HG03460 (cell line): ENCODE results near the gene HOXC13.

Experiments
- ATAC-seq: cut with Tn5 transposase; IDR thresholded peaks from one replicate; pipeline ENCODE4 v1.9.1; 2021; ENCODE audit not compliant: unreplicated experiment

The HOXC13 gene

DNA sequence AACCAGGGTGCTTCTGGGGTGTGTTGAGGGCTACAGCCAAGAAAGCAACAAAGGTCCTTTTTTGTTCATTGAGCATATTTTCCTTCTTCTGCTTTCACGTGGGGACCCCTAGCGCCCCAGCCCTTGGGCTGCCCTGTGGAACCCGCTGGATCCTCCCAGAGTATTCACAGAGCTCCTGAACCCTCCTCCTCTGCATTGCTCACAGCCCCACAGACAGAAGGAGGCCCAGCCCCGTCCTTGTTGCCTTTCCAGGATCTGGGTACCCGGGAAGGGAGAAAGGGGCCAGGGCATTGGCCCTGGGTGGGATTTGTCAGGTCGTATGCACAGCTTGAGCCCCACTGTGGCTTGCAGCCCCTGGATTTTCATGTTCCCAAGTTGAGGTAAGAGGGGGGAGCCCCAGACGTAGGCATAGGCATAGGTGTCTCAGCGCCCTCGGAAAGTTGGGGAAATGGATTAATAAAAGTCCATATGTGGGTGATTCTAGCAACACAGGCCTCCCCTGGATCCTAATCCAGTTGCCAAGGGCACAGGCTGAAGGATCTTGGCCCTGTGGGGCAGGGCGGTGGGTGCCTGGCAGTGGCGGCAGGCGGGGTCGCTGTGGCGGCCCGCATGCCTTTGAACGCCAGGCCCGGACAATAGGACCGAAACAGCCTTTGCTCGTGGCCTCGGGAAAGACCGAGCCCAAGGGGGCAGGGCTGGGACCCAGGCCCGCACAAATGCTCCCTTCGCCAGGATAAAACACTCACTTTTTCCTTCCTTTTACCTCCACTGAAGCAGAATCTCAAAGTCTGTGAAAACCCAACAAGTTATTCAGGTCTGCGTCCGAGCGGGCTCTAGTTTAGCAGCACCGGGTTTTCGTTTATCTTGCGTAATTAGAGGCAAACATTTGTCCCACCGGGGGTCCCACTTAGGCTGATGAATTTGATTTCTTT lies 43.3 kb downstream of the HOXC13 start:
- no peak for ATAC-seq

DNA sequence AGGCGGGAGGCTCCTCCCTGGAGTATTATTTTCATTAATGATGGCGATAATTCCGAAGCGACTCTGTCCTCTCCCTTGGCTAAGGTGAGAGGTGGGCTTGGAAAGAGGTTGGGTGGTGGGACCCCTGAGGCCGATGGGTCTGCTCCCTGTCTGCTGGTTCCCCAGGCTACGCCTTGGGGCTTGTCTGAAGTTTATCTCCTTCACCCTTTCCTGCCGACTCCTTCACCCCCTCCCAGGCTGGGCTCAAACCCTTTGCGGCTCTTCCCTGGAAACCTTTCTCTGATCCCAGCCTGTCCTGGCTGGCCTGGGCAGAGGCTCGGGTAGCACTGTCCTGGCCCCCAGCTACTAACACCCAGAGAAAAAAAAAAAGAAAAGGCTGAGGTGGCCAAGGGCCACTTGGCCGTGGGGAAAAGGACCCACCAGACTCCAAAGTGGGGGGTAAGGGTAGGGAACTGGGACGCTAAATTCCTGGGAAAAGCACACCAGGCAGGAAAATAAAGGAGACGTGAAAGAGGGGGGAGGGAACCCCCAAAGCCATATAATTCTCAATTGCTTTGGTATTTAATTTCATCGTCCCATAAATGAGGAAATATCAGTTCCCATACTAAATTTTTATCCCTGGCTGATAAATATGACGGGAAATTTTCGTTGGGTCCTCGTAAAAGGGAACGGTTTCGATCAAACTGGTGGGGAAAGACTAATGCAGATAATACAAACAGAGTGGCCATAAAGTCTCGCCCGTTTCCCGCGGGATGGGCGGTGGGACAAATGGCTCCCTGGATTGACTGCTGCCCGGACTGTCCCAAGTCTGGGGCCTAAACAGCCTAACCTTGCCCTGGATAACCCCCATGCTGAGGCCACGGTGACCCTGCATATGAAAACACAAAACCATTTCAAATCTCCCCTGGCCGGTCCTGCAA lies 44.3 kb downstream of the HOXC13 start:
- no peak for ATAC-seq

DNA sequence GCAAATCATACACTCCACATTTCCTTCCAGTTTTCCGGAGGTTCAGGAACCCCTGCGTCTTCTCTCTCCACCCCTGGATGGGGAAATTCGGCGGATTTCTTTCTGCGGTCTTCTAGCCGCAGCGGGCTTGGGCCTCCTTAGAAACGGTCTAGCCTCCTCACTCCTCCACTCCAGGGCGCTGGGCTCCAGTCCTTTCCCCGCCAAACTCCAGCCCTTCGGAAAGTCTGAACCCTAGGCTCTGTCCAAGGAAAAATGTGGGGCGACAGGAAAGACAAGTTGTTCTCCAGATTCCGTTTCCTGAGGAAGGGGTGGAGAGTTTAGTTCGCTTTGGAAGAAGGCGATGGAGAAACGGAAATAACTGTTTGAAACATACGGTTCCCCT lies 44.9 kb downstream of the HOXC13 start:
- ATAC-seq, result no peak

DNA sequence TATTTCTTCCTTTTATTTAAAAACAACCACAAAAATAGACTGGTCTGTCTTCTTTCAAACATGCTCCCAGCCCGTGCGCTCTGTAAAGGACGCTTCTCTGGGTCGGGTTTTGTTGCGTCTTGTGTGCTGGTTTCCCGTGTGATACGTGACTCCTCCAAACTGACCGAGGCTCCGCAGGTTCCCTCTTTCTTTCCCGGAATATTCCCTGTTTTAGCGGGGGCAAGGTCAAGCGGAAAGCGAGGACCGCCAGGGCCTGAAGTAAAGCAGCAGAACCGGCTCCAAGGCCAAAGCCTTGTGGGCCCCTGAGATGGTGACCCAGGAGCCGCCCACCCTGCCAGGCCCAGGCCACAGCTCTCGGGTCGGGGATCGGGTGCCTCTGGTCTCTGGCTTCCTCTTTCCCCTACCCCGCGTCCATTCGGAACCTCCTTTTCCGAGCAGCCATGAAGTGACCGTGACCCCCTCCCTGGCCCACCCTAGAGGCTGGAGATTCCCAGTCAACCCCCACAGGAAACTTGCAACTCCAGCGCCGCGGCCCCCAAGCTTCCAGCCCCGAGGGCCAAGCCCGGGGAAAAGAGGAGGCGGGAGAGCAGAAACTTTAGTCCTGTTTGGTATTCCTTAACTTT lies 45.4 kb downstream of the HOXC13 start:
- ATAC-seq, result no peak

DNA sequence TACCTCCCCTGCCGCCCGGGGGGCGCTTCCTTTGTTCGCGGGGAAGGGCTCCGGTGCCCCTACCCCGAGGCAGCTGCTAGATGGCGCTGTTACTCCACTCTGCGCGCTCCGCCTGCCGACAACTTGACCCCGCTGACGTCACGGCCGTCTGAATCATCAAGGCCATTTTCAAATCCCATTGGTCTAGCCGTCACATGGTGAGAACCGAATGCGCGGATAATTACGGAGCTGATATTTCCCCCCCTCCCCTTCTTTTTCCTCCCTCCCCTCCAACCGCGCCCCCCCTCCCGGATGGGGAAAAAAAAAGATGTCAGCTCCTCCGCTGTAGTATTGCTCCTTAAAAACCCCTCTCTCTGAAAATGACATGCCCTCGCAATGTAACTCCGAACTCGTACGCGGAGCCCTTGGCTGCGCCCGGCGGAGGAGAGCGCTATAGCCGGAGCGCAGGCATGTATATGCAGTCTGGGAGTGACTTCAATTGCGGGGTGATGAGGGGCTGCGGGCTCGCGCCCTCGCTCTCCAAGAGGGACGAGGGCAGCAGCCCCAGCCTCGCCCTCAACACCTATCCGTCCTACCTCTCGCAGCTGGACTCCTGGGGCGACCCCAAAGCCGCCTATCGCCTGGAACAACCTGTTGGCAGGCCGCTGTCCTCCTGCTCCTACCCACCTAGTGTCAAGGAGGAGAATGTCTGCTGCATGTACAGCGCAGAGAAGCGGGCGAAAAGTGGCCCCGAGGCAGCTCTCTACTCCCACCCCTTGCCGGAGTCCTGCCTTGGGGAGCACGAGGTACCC lies 46.5 kb downstream of the HOXC13 start, which contains the start of gene HOXC10:
Gene HOXC10, plus strand, starts transcription at position 246 of the 791 bp plus-strand sequence. Its CDS starts 114 bp downstream, at position 360.
- no peak for ATAC-seq

DNA sequence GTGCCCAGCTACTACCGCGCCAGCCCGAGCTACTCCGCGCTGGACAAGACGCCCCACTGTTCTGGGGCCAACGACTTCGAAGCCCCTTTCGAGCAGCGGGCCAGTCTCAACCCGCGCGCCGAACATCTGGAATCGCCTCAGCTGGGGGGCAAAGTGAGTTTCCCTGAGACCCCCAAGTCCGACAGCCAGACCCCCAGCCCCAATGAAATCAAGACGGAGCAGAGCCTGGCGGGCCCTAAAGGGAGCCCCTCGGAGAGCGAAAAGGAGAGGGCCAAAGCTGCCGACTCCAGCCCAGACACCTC lies 47.0 kb downstream of the HOXC13 start:
- ATAC-seq, result no peak

DNA sequence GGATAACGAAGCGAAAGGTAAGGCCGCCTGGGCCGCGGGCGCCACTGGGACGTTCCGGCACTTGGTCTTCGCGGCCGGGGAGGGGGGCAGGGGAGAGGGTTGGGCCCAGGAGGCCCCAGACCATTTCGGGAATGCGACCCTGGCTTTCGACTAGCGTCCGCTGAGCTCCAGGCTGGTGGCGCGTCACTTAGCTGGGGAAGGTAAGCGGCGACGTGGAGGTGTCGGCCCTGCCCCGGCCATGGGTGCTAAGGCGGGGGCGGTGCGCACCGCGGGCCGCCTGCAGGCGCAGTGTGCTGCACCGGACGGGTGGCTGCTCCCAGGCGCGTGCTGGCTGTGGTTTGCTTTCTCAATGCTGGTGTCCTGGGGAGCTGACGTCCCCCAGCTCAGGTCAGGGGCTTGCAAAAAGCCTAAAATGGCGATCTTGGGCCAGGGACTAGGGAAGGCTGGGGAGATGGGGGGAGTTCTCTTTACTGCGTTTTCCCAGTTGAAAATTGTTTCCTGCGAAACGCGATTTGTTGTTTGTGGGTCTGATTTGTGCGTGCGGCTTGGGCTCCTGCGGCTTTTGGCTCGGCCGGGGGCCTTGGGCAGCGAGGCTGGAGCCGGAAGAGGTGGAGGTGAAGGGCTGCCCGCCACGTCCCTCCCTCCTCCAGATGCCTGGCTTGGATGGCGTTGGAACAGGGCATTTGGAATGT lies 47.5 kb downstream of the HOXC13 start:
- no peak for ATAC-seq

DNA sequence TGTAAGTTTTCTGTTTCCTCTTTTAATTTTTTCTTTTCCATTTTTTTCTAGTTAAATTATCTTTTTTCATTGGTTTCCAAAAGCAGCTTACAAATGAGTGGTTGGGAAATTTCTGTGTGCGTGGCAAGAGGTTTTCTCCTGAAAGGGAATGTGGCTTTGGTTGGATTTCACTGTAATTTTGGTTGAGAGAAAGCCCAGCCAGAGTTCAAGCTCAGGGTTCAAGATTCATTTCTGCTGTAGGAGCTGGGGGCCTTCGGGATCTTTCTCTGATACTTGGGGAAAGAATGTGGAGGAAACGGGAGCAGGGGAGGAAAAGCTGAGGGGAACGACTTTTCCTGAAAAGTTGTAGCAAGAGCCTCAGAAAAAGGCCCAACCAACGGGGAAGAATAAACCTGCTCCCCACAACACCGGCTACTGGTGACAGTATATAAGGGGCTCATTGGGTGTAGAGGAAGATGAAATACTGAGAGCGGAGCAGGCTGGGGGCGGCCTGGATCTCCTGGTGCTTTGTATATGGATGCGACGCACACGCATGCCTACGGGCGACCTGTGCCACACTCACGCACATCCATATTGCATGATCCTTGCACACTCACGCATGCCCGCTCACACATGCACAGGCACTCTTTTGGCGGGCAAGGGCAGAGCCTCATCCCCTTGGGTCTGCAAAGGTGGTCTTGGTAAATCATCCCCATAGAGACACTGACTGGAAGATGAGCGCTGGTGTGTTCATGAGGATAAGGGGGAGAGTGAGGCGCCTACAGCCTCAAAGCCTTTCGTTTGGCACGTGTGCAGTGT lies 48.3 kb downstream of the HOXC13 start:
- no peak for ATAC-seq

DNA sequence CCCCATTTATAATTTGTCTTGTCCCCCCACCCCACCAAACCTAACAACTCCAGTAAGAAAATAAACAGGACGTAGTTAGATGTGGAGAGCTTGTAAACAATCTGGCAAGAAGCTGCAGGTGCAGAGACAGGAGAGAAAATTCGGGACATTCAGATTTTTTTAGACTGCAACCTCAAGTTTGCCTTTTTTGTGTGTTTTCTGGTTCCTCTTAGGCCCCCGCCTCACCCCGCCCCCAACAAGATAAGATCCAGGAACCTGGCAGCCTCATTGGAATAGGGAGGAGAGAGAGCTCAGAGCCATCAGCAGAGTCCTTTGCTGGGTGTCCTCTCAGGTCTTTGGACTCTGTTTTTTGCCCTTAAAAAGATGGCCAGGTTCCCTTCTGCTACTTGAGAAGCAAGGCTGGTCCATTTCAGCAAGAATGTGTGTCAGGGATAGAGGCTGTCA lies 49.2 kb downstream of the HOXC13 start:
- ATAC-seq, result no peak

DNA sequence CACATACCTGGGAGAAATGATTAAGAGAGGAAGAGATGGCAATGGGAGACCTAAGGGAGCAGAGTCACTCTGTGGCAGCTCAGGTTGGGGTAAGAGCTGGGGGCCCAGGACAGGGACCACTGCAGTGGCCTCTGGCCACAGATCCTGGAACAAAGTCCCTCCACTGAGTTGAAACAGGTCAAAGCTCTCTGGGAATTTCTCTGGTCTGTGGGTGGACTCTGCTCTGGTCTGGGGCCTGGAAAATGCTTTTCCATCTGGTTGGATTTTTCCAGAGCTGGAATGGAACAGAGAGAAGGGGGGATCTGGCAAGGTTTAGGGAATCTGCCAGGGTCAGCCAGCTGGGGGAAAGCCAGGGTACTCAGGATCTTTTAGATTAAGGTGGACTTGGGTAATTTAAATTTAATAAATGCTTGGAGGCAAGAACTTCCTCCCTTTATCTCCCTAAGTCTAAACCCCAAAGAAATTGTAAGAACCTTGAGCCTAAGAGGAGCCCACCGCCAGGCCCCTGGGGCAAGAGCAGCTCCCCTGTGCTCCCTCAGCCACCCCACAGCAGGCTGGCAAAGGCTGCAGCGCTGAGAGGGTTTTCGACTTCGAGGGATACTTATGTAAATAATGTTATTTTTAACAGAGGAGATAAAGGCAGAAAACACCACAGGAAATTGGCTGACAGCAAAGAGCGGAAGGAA lies 50.1 kb downstream of the HOXC13 start:
- no peak for ATAC-seq

DNA sequence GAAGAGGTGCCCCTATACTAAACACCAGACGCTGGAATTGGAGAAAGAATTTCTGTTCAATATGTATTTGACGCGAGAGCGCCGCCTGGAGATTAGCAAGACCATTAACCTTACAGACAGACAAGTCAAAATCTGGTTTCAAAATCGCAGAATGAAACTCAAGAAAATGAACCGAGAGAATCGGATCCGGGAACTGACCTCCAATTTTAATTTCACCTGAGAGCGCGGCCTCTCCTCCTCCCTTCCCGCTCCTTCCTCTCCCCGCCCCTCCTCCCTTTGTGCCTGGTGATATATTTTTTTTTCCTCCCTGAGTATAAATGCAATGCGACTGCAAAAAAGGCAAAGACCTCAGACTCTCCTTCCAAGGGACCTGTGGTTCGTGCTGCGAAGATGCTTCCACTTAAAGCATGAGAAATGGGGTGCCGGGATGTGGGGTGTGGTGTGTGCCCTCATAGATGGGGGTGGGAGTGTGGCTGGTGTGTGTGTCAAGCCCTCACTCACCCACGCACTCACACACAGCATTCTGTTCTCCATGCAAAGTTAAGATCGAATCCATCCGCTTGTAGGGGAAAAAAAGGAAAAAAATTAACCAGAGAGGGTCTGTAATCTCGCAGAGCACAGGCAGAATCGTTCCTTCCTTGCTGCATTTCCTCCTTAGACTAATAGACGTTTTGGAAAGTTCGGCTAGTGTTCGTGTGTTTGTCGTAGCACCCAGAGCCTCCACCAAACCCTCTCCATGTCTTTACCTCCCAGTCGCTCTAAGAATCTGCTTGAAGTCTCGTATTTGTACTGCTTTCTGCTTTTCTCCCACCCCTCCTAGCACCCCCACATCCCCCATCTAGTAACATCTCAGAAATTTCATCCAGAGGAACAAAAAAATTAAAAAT lies 50.8 kb downstream of the HOXC13 start:
- ATAC-seq, result no peak

DNA sequence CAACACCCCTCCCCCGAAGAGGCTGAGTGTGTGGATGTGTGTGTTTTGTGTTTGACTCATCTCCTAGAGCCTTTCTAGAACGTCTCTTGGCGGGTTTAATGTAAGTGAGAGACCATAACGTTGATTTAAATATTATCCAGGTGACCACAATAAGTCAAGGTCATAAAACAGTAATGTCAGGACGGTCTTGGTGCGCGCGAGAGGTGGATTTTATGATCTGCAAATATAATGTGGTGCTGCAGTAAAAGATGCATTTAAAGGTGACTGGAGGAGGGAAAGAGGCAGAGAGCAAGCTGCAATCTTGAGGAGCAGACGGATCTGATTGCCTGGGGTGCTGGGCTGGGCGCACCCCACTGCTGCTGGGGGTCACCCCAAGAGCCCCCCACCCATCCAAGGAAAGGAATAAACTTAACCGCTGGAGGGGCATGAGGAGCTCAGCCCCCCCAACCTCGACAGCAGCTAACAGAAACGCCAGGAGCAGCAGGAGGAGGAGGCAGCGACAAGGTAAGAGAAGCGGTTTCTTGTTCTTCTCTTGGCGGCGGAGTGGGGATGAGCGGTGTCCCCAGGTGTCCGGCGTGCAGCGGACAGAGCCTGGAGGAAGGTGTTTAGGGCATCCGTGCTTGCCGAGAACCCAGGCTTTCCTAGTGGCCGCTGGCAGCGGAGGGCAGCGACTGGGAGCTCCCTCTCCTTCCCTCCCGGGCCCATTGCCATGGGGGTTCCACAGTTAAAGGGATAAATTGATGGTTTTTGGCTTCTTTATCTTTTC lies 51.9 kb downstream of the HOXC13 start:
- no peak for ATAC-seq

DNA sequence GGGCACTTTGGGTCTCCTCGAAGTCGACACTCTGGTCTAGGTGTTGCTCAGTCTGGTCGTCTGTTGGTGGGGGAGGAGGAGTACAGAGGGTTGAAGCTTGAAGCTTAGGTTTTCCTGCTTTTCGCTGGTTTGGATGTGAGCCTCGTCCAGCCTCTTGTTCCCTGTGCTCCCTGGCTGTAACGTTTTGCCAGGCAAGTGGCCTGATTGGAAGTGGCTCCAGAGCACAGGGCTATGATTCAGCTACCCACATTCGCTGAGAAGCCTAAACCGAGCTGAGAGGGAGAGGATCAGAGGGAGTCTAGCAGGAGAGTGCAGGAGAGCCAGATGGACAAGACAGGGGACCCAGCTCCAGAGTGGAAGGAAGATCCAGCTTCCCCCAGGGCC lies 52.4 kb downstream of the HOXC13 start:
- no peak for ATAC-seq

DNA sequence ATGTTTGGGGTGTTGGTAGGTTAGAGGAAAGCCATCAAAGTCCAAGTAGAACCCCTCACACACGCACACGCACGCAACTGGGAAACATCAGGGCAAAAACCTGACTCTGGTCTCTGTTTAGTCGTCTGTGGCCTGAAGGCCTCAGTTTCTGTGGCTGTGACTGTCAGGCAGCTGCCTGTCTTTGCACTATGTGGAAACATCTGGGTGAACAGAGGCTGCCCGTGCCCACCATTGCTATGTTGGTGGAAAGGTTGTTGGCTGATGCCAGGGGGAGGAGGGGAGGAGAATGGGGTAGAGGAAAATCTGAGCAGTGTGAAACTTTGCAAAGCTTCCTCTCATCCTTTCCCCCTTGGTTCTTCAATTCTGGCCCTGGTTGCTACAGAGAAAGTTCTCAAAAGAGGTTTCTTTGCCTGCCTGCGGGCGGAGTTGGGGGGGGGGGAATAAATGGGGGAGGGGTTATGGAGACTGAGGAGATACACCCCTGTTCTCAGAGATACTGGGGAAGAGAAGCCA lies 53.8 kb downstream of the HOXC13 start:
- ATAC-seq, result no peak

DNA sequence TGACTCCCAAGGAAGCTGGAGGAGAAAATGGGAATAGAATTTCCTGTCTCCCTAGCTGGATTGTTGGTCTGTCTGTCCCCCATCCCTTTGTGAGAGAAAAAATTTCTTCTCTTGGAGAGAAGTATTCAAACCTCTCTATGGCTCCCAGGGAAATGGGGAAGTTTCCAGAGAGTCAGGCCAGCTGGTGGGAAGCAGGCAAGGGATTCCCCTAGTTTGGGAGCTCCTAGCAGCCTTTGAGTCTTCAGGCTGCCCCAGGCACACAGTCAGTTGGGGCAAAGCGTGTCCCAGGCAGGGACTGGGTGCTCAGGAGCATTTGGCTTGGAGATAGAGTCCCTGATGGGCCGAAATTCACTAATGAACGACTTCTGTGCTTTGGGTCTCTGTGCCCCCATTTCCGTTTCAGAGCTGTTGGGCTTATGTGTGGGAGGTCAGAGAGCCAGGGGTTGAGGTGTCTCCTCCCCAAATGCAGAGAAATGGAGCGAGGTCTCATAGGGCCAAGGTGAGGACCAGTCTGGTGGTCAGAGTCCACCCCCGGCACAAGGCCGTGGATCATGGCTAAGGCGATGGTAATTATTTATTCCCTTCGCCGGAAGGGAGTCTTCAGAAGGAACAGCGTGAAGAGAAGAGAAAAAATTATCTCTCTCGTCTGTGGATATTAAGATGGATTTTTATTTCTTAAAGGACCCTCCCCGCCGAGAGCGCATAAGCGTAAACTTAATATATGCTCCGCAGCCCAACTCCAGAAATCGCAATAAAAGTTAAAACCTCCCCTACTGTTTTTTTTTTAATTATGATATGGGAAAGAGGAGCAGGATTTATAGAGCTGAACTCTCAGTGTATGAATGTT lies 54.8 kb downstream of the HOXC13 start:
- ATAC-seq, result no peak

DNA sequence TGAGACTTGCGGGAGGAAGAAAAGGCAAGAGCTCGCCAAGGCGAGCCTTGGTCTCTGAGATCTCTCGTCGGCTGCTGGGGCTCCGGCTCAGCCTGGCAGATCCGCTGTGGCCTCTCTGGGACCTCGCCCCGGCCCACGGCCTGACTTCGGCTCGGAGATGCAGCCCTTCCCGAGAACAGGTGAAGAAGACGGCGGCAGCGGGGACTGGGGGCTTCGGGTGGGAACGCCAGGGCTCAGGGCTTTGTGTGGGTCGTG lies 55.3 kb downstream of the HOXC13 start:
- ATAC-seq, result no peak
